GM19351 (cell line): ENCODE results near the gene RAB40B.
"Not testable (repeated sequence)": the region's sequence is repeated elsewhere in the genome, so short reads cannot be mapped to it uniquely, and the experiment has no call there.

Source experiments
- ATAC-seq: cut with Tn5 transposase; IDR thresholded peaks from one replicate; pipeline ENCODE4 v1.9.1; 2021; ENCODE audit warnings: mild to moderate bottlenecking, moderate library complexity; ENCODE audit not compliant: unreplicated experiment

RAB40B gene, protein sequence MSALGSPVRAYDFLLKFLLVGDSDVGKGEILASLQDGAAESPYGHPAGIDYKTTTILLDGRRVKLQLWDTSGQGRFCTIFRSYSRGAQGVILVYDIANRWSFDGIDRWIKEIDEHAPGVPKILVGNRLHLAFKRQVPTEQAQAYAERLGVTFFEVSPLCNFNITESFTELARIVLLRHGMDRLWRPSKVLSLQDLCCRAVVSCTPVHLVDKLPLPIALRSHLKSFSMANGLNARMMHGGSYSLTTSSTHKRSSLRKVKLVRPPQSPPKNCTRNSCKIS

GRCh38 chr17:82698065-82698973, at the start of gene RAB40B:
Gene RAB40B, minus strand, starts transcription at chr17:82698698. Its CDS starts 102 bp downstream, at chr17:82698596.
- peak; percentile 98 for ATAC-seq

- ATAC-seq: no peak
Measured at GRCh38 chr17:82745524-82745923, 47.0 kb upstream of the RAB40B start.

DNA sequence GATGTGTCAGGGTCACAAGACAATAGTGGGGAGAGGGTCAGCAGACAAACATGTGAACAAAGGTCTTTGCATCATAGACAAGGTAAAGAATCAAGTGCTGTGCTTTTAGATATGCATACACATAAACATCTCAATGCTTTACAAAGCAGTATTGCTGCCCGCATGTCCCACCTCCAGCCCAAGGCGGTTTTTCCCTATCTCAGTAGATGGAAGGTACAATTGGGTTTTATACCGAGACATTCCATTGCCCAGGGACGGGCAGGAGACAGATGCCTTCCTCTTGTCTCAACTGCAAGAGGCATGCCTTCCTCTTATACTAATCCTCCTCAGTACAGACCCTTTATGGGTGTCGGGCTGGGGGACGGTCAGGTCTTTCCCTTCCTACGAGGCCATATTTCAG, 46.2 kb upstream of the RAB40B start:
- ATAC-seq: not testable (repeated sequence)

DNA sequence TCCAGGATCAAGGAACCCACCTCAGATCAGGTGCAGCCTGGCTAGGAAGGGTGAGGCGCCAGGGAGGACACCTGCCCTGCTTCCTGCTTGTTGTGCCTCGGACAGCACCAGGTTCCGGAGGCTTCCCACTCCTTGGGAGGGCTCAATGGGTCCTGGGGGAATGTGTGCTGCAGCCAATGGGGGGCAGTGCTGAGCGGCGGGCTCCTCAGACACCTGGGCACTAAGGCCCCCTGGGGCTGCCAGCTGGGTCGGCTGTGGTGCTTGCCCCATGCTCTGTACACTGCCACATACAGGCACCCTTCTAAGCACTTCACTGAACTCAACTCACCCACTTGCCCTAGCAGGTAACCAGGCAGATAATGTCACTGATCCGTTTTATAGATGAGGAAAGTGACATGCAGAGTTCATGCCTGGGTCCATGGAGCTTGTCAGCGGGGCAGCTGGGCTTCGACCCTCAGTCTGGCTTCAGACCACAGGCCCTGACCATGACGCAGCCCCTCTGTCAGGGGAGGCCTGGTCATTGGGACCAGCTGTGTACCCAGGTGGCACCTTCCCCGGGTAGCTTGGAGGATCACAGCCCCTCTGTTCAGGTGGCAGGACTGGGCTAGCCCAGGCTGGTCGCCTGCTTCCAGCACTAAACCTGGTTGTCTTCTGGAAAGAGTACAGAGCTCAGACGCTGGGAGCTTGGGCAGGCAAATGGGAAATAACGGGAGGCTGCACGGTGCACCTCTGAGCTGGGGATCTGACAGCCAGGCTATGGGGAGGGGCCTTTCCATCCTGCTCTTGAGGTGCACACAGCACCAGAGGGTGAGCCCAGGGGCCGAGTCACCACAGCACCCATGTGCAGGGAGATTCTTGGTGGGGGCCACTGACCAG, 45.1 kb upstream of the RAB40B start:
- no peak for ATAC-seq

GRCh38 chr17:82740906-82741759, 42.6 kb upstream of the RAB40B start:
- no peak for ATAC-seq

- ATAC-seq: no peak
Measured at GRCh38 chr17:82737967-82738877, 39.7 kb upstream of the RAB40B start.

DNA sequence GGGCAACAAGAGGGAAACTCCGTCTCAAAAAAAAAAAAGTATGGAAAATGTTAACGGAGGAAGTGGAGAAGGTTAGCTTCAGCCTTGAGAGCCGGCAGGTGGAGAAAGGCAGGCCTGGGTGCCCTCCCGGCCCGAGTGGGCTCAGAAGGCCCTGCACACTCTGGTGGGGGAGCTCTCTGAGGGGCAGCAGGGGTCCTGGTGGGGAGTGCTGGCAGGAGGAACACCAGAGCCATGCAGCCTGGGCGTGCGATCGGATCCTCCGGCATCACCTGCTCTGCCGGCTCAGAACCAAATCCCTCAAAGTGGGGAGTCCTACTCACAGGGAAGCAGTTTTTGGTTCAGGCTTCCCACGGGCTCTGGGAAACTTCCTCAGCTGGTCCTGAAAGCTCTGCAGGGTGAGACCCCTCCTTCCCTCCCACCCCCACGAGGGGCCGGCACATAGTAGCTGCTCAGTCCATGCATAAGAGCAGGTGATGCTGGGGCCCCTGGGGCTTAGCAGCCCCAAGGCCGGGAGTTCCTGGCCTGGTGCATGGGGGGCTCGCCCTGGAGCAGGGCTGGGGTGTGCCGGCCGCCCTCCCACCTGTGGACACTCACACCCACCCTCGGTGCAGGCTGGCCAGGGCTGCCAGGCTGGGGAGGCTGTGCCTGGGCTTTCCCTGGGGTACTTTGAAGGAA, 38.1 kb upstream of the RAB40B start:
- ATAC-seq: no peak

DNA sequence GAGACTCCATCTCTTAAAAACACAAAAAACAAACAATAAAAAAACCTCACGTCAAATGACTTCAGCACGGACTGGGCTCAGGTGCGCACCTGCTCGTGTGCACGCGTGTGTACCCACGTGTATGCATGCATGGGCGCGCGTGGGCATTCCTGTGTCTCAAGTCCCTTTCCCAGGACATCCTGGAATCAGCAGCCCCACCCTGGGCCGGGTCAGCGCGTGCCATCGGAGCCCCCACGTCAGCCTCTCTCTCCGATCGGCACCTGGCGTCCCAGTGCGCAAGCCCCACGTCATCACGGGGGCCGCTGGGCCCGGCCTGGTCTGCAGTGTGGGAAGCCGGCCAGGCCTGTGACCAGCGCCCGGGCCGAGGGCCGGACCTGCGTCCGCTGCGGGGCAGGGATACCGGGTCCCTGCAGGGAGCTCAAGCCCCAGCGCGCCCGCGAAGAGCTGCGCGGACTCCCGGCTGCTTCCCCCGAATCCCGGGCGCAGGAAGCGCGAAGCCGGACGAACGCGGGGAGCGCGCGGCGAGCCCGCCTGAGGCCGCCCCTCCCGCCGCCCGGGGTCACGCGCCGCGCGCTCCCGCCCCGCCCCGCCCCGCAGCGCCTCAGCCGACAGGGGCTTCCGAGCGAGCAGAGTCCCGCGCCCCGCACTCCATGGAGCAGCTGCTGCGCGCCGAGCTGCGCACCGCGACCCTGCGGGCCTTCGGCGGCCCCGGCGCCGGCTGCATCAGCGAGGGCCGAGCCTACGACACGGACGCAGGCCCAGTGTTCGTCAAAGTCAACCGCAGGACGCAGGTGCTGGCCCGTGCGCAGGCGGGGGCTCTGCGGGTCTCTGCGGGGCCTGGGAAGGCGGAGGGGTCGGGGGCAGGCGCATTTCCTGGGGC, 36.7 kb upstream of the RAB40B start, which contains the start of gene FN3K:
FN3K (plus strand) TSS at position 629 of the 880 bp plus-strand sequence; CDS start at position 651, 22 bp downstream.
- no peak for ATAC-seq

DNA sequence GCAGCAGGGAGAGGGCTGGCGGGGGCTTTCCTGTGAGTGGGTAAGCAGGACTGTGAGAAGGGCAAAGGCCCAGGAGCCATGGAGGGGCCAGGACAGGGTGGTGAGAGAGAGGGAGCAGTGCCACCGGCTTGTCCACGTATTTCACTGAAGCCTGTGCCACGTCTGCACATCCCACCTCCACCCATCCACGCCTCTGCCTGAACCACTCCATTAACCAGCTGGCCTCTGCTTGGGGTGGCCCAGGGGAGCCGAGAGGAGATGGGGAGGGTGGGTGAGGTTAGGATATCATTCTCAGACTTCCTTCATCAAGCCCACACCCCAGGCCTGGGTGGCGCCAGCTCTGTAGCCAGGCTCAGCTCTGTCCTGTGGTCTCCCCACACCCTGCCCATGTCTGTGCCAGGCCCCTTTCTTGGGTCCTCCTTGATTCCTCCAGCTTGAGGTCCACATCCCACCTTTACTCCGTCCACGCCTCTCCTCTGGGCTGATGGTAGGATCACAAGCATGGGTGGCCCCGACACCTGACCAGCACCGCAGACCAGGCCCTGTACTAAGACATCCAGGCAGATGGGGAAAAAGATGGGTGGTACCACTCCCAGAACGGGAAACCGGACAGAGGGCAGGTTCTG, 33.7 kb upstream of the RAB40B start:
- no peak for ATAC-seq

- ATAC-seq: no peak
Measured at GRCh38 chr17:82729479-82730260, 31.2 kb upstream of the RAB40B start.

DNA sequence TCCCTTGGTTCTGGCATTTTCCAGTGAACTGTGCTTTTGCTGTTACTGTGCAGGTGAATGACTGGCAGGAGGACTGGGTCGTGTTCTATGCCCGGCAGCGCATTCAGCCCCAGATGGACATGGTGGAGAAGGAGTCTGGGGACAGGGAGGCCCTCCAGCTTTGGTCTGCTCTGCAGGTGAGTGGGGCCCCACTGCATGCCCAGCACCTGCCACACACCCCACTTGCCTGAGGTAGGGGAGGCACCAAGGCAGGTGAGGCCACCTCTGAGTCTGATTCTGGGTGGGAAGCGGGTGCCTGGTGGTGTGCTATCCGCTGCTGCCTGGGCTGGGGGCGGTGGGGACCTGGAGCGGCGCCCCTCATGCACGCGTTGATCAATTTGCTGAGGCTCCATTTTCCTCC, 27.9 kb upstream of the RAB40B start:
- no peak for ATAC-seq

DNA sequence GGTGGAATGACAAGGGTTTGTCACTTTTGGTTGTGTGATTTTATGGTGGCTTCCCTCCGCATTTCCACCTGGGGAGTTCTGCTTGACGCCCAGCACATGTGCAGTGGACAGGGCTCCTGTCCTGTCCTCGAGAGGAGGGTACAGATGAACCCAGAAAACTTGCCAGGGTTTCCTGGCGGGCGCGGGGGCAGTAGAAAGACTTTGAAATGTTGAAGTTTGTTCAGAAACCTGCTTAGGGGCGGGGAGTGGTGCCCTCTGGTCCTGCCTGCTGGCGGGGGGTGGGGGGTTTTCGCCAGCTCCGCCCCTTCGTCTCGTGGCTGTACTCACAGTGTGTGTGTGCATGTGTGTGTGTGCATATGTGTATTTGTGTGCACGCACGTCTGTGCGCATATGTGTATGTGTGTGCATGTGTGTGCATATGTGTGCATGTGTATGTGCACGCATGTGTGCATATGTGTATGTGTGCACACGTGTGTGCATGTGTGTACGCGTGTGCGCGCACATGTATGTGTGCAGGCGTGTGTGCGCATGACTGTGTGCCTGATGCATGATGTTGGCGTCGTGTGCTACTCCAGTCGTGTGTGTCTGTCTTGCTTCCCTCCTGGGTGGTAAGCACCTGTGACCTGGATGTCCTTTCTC, 24.8 kb upstream of the RAB40B start:
- ATAC-seq: no peak

DNA sequence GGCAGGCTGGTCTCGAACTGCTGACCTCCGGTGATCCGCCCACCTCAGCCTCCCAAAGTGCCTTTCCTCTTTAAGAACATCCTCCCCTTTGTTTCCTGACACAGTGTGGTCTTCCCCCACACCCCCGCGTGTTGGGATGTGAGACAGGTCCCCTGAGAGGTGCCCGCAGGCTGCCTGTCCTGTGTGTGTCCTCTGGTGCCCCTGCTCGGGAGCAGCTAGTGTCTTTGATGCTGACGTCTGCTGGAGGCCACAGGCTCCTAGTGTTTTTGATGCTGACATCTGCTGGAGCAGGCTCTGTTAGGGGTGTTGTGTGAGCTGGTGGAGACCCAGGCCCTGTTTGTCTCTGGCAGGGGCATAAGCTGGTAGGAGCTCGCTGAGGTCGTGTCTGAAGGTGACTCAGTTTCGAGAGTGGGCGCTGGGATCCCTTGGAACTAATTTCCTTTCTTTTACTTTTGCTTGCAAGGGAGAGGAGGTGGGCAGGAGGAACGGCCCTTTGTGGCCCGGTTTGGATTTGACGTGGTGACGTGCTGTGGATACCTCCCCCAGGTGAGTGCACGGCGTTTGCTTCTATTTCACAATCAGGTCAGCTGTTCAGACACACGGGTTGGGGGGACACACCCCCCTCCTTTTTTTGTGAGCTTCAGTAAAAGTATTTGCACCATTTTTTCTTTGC, 24.0 kb upstream of the RAB40B start:
- no peak for ATAC-seq

GRCh38 chr17:82720204-82720603, 21.7 kb upstream of the RAB40B start:
- ATAC-seq: no peak

GRCh38 chr17:82718986-82719685, 20.6 kb upstream of the RAB40B start:
- ATAC-seq: no peak
